VCaP (cell line): ENCODE measurements around the gene FNDC11.

Source experiments
- H3K27ac ChIP-seq: fragments of 450-650 bp; 2 replicates; pipeline ENCODE4 v1.5.1; 2017
- CTCF ChIP-seq: fragments of 450-650 bp; conservative IDR thresholded peaks from 2 replicates; pipeline ENCODE4 v1.5.1; 2017; ENCODE audit warnings: mild to moderate bottlenecking, moderate library complexity

FNDC11 gene

GRCh38 chr20:63564036-63564810 lies 10.3 kb downstream of the FNDC11 start:
- no peak for TF ChIP-seq CTCF
- H3K27ac ChIP-seq, result no peak overlapping the region

GRCh38 chr20:63565021-63565698 lies 11.2 kb downstream of the FNDC11 start:
- H3K27ac ChIP-seq, result no peak overlapping the region
- TF ChIP-seq CTCF, result no peak

- no peak for TF ChIP-seq CTCF
- no peak overlapping the region for H3K27ac ChIP-seq
These were observed 11.9 kb downstream of the FNDC11 start for GRCh38 chr20:63565699-63566335.

- no peak overlapping the region for H3K27ac ChIP-seq
- TF ChIP-seq CTCF, result no peak
These were observed 12.6 kb downstream of the FNDC11 start for GRCh38 chr20:63566395-63567135.

- no peak overlapping the region for H3K27ac ChIP-seq
- no peak for TF ChIP-seq CTCF
These were observed 13.1 kb downstream of the FNDC11 start for GRCh38 chr20:63567136-63567385.

- TF ChIP-seq CTCF, result no peak
- no peak overlapping the region for H3K27ac ChIP-seq
These were observed 13.6 kb downstream of the FNDC11 start for GRCh38 chr20:63567386-63568169.
